Stimulated activated CD8-positive, alpha-beta memory T cell treated with anti-CD3 and anti-CD28 coated beads, Interleukin-7, amount 100 ng/mL, for 48 hours (primary cell): ENCODE results near the gene NR2C2.

Experiments
- DNase-seq, 2 donors: peaks; one replicate each; pipeline ENCODE4 v3.0.0-alpha.2; 2020; ENCODE audit warnings: low read depth in 1 of 2; ENCODE audit errors: extremely low read depth in 1 of 2

NR2C2 gene

GRCh38 chr3:15056676-15057404 lies 109.5 kb downstream of the NR2C2 start:
- no peak for DNase-seq

GRCh38 chr3:15060029-15060428 lies 112.6 kb downstream of the NR2C2 start:
- DNase-seq: no peak

- no peak for DNase-seq
These were observed 115.9 kb downstream of the NR2C2 start for GRCh38 chr3:15063238-15063637.

DNA sequence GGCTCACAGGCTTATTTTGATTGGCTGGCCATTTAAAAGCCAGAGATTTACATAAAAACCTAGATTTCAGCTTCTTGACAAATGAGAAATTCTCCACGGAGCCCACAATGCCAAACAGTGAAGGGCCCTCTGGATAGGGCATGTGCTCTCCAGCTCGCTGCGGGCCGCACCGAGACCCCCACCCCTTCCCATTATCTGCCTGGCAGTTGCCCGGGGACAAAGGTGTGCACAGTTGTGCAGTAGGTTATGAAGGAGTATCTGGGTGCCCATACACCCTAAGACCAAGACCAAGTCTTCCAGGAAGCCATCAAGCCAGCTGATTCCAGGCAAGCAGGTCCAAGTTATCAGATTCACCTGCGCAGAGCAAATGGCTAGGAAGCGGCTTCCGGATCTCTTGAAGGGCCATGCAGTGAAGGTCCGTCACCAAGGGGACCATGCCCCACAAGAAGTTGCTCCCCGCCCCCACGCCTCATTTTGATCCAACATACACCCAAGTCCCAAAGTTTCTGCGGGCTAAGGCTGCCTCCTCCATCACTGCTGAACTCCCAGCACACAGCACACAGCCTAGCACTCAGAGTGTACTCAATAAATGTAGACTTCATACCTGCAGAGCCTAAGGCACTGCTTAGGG lies 116.4 kb downstream of the NR2C2 start:
- no peak for DNase-seq

DNA sequence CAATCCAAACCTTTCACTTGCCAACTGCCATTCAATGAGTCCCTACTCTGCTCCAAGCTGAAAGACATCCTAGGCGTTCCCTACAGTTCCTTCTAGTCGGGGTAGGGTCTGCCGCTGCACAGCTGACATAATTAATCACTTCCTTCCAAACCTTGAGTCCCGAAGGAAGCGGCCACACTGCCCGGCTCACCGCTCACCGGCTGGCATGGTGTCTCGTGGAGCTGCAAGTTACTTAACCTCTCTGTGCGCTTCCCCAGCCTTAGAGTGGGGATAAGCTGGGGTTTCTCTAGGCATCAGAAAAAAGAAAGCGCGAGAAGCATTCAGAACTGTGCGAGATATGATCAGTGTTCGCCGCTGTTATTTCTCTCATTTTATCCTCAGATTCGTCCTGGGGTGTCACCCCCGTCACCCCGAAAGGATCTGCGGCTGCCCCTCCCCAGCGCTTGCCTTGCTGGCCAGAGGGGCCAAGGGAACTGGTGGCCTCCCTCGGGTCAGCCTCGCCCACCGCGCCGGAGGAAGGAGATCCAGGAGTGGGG lies 117.0 kb downstream of the NR2C2 start:
- DNase-seq: no peak

- peak; percentile 79 to 81 for DNase-seq
These were observed 117.6 kb downstream of the NR2C2 start, which contains the start of gene MRPS25 for GRCh38 chr3:15064835-15065549. Gene MRPS25, minus strand, starts transcription at chr3:15065315. Its CDS starts 121 bp downstream, at chr3:15065194.

DNA sequence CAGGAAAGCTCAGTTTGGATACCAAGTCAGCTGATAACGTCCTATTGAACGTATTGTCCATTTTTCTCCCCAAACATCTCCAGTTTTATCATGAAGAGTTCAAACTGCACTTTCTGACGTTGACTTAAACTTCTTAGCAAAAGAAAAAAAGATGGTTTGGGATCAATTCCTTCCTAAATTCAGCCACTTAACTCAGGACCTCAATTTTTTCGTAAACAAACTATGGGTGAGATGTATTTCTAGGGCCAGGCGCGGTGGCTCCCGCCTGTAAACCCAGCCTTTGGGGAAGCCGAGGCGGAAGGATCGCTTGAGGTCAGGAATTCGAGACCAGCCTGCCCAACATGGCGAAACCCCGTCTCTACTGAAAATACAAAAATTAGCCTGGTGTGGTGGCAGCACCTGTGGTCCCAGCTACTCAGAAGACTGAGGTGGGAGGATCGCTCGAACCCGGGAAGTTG lies 118.2 kb downstream of the NR2C2 start:
- no peak for DNase-seq

GRCh38 chr3:15066467-15066866 lies 119.1 kb downstream of the NR2C2 start:
- DNase-seq: no peak

- no peak for DNase-seq
These were observed 122.1 kb downstream of the NR2C2 start for GRCh38 chr3:15069441-15069840.

DNA sequence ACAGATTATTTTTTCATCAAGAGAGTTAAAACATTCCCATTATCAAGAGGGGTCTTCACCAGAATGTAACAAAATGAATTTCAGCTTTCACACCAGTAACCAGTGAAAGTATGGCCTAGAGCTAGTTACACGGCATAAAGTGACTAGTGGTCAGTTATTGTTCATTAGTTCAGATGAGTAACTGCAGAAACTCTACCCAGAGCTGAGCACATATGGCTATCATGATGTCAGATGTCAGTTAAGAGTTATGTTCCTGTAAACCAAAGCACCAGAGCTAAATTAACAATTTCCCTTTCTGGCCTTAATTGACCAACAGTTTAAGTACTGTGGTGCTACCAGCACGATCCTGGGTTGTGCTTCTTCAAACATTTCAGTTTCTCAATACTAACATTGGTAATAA lies 124.3 kb downstream of the NR2C2 start:
- DNase-seq: no peak

- DNase-seq: no peak
These were observed 127.1 kb downstream of the NR2C2 start for GRCh38 chr3:15074500-15074899.

DNA sequence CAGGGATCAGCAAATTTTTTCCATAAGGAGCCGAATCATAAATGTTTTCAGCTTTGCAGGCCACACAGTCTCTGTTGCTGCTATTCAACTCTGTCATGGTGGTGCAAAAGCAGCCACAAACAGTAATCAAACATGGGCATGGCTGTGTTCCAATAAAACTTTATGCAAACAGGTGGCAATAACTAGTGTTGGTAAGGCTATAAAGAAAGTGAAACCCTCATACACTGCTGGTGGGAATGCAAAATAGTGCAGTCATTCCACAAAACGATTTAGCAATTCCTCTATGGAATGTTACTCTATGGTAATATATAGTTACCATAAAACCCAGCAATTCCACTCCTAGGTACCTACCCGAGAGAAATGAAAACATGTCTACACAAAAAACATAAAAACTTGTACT lies 131.7 kb downstream of the NR2C2 start:
- no peak for DNase-seq

DNA sequence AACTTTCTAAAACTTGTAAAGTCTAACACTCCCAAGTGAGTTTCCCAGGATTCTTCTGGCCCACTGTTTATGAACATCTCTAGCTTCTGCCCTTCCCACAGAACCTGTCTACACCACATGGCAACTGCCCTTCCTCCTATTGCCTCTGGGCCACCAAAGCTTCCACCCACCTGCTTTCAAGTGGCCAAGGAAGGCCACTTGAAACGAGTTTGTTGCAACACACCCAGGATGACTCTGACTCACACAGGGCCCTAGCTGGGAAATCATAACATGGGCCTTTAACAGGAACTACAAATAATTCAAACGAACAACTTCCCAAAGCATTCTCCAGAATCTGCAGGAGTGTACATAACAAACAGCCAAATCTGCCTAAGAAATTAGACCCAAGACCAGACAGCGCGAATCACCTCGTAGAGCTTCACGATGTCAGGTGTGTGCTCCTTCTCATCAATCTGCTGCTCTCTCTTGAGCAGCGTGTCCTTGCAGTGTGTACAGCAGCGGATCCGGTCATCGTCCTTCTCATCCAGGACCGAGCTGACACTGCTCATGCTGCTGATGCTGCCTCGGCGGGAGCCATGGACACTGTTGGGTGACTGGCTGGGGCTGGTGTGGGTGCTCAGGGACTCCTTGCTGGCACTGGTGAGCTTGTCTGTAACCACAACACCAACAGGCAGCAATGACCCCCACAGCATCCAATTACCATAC lies 134.7 kb downstream of the NR2C2 start:
- DNase-seq: no peak

GRCh38 chr3:15083252-15083651 lies 135.9 kb downstream of the NR2C2 start:
- DNase-seq: no peak

DNA sequence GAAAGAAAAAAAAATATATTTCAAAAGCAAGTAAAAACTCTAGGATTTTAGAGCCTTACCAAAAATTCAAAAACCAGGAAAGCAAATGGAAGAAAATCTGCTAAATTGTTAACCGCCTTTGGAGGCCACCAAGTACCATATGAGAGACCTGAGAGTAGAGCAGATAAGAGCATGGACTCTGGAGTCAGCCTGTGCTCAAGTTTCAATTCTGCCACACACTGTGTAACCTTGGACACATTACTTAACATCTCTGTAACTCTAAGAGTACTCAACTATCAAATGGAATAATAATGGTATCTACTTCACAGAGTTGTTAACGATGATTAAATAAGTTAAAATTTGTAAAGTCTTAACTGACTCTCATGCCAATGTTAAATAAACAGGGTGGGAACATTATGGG lies 138.9 kb downstream of the NR2C2 start:
- no peak for DNase-seq

GRCh38 chr3:15086699-15087098 lies 139.3 kb downstream of the NR2C2 start:
- DNase-seq: no peak

GRCh38 chr3:15089201-15089600 lies 141.8 kb downstream of the NR2C2 start:
- DNase-seq: no peak

DNA sequence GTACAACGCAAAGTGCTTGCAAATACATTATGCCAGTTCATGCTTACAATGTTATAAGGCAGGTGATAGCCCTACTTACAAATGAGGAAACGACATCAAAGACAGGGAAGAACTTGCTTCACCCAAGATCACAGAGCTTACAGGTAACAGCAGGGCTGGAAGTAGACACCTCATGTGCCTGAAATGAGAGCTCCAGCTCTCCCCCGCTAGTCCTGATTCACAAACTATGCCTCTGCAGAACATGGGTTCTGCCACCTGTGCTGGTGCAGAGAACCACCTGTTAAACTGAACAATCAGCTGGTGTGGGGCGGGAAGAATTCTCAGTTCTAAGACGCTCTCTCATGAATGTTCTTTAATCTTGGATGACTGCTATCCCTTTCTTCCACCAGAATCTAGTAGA lies 144.2 kb downstream of the NR2C2 start:
- no peak for DNase-seq

- DNase-seq: no peak
These were observed 145.3 kb downstream of the NR2C2 start for GRCh38 chr3:15092686-15093085.

GRCh38 chr3:15094187-15094875 lies 146.9 kb downstream of the NR2C2 start:
- DNase-seq: no peak
